NCI-H2029 treated with DMSO at 0.1 percent for 48 hours (cell line): ENCODE measurements around the gene FADS1.

Experiments
- DNase-seq: peaks from one replicate; lab custom pipeline; 2025; lab: John Stamatoyannopoulos, UW

FADS1 gene

GRCh38 chr11:61846362-61847020, 29.7 kb upstream of the FADS1 start:
- no peak for DNase-seq

- DNase-seq = no peak
Observed at GRCh38 chr11:61844909-61845565, 28.2 kb upstream of the FADS1 start.

- no peak for DNase-seq
Observed at GRCh38 chr11:61842528-61842820, 25.7 kb upstream of the FADS1 start.

- DNase-seq = no peak
Observed at GRCh38 chr11:61841636-61842527, 25.1 kb upstream of the FADS1 start.

- no peak for DNase-seq
Observed at GRCh38 chr11:61840371-61840770, 23.6 kb upstream of the FADS1 start.

- no peak for DNase-seq
Observed at GRCh38 chr11:61839742-61840141, 22.9 kb upstream of the FADS1 start.

GRCh38 chr11:61838921-61839320, 22.1 kb upstream of the FADS1 start:
- DNase-seq = no peak

- DNase-seq = no peak
Observed at GRCh38 chr11:61838501-61838900, 21.7 kb upstream of the FADS1 start.

- DNase-seq = no peak
Observed at GRCh38 chr11:61837411-61838005, 20.7 kb upstream of the FADS1 start.

GRCh38 chr11:61836193-61836592, 19.4 kb upstream of the FADS1 start:
- no peak for DNase-seq

GRCh38 chr11:61834278-61835048, 17.7 kb upstream of the FADS1 start:
- DNase-seq = no peak

- DNase-seq = no peak
Observed at GRCh38 chr11:61833926-61834277, 17.1 kb upstream of the FADS1 start.

GRCh38 chr11:61833471-61833870, 16.7 kb upstream of the FADS1 start:
- no peak for DNase-seq

- DNase-seq = no peak
Observed at GRCh38 chr11:61832754-61833153, 16.0 kb upstream of the FADS1 start.

GRCh38 chr11:61832207-61832606, 15.4 kb upstream of the FADS1 start:
- DNase-seq = no peak

- no peak for DNase-seq
Observed at GRCh38 chr11:61830237-61831105, 13.7 kb upstream of the FADS1 start.

GRCh38 chr11:61829806-61830205, 13.0 kb upstream of the FADS1 start:
- no peak for DNase-seq

GRCh38 chr11:61828629-61829407, 12.0 kb upstream of the FADS1 start:
- no peak for DNase-seq

GRCh38 chr11:61828379-61828628, 11.5 kb upstream of the FADS1 start:
- DNase-seq = no peak

GRCh38 chr11:61827571-61828378, 11.0 kb upstream of the FADS1 start, which contains the start of gene FADS2:
TSS of gene FADS2 (plus strand) at chr11:61828300. CDS start at chr11:61828391, 91 bp downstream.
- DNase-seq = peak; percentile 71
